Measurements from ENCODE around the gene MFAP2.
"Not testable (repeated sequence)": the region's sequence is repeated elsewhere in the genome, so short reads cannot be mapped to it uniquely, and the experiment has no call there.

The MFAP2 gene

DNA sequence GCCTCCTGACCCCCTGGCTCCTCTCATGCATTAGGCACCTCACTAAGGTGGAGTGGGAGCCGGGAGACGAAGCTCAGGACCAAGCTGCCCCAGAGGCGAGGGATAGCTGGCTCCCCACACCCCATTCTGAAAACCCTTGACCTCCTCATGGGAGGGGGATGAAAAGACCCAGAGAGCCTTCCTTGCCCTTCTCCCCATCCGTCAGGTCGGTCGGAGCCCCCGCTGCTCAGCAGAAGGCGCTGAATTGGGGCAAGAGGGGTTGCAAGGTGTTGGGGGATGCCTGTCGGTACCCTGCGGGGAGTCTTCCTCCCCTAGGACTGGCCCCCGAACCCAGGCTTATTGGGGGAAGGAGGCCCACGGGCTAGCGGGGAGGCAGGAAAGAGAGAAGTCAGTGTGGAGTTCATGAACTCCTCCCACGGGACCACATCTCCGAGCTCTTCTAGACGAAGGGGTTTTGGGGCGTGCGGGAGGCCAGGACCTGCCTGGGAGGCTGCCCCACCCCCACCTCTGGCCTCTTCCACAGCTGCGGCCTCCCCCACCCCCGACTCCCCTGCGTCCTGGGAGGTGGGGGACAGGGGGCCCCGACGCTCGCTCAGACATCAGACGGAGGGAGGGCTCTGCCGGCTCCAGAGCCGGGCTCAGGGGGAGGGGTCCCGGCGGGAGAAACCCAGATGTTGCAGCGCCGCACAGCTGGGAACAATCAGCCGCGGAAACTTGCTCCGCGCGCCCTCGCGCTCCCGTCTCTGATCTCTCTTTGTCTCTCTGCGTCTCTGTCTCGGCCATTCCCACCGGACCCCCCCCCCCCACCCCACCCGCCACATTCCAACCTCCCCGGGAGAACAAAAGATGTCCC, 719 bp downstream of the MFAP2 start:
- DNase-seq (ENCODE audit: low read depth): no peak

DNA sequence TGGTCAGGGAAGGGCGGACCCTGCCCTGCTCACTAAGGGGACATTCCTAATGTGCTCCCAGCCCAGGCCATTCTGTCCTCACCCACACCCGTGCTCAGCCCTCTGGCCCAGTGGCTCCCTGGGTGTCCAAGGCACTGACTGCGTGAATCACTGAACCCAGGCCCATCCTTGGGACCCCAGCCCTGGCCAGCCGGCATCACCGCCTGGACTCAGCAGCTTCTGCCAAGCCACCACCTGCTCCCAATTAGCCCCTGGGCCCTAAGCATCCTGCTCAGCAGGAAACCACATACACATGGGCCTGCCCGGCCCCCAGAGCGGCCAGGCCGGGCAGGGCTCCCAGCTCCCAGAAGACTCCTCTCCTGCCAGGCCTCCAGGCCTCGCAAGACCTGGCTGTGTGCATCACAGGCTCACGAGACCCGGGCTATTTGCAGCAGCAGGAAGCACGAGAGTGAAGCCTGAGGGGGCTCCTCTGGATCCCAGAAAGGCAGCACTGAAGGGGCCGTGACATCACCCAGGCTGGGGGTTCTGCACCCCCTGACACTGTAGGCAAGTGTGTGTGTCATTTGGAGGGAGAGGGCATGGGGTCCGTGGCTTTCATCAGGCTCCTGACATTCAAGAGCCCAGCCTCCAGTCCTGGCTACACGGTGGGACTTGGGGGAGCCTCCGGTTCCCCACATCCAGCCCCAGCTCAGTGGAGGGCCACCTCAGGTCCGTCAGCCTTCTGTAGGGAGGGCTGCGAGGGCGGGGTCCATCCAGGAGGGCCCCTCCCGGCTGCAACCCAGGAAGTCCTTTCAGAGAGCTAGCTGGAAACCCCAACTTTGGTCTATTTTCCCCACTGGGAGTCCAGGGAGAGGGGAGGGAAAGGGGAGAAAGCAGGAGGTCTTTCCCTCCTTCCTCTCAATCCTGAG, 1.6 kb downstream of the MFAP2 start:
- peak; percentile 55 for DNase-seq (ENCODE audit: low read depth)

GRCh38 chr1:16978139-16978538, 2.3 kb downstream of the MFAP2 start:
- no peak for DNase-seq (ENCODE audit: low read depth)

DNA sequence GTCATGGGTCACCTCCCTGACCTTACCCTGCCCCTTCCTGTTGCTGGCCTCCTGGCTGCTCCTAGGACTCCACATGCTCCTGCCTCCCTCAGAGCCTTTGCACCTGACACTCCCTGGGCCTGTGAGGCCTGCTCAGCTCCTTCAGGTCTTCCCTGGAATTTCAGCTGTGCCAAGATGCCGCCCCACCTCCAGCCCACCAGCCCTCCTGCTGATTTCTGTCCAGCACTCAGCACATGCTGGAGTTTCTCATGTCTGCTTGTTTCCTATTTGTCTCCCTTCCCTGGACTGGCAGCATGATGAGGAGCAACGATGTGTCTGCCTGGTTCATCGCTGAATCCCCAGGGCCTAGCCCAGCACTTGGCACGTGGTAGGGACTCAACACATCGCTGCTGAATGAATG, 3.0 kb downstream of the MFAP2 start:
- no peak for DNase-seq (ENCODE audit: low read depth)

GRCh38 chr1:16976966-16977365, 3.5 kb downstream of the MFAP2 start:
- DNase-seq (ENCODE audit: low read depth): no peak

DNA sequence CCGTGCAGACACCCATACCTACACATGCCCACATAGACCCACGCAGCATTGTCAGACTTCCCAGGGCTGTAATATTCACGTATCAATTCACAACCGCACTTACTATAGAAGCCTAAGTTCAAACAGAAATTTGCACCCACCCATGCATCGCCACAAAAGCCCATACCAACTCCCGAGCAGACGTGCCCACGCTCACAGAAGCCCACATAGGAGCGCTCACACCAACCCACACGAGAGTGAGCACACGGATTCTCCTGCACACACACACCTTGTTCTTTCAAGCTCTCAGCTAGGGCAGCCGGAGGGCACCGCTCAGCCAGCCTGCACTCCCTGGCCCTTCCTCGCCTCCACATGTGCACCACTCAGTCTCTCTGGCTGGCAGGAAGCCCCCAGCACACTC, 4.6 kb downstream of the MFAP2 start:
- no peak for DNase-seq (ENCODE audit: low read depth)

DNA sequence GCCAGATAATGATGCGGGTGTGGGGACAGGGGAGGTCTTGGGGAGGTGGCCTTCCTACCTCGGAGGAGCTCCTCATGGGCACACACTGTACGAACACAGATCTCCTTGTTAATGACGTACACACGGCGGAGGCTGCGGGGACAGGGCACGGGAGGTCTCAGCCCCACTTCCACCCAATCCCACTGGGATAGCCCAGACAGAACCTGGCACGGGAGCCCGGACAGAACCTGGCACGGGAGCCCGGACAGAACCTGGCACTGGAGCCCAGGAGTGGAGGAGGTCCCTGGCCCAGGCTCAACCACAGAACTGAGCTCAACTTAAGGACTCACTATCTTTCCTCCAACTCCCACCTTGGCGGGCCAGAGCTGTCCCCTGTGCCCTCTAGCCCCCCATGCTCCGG, 5.2 kb downstream of the MFAP2 start:
- DNase-seq (ENCODE audit: low read depth): no peak

- no peak for DNase-seq (ENCODE audit: low read depth)
Measured at GRCh38 chr1:16973215-16973614, 7.2 kb downstream of the MFAP2 start.

- DNase-seq (ENCODE audit: low read depth): no peak
Measured at GRCh38 chr1:16972189-16972895, 8.1 kb downstream of the MFAP2 start.

DNA sequence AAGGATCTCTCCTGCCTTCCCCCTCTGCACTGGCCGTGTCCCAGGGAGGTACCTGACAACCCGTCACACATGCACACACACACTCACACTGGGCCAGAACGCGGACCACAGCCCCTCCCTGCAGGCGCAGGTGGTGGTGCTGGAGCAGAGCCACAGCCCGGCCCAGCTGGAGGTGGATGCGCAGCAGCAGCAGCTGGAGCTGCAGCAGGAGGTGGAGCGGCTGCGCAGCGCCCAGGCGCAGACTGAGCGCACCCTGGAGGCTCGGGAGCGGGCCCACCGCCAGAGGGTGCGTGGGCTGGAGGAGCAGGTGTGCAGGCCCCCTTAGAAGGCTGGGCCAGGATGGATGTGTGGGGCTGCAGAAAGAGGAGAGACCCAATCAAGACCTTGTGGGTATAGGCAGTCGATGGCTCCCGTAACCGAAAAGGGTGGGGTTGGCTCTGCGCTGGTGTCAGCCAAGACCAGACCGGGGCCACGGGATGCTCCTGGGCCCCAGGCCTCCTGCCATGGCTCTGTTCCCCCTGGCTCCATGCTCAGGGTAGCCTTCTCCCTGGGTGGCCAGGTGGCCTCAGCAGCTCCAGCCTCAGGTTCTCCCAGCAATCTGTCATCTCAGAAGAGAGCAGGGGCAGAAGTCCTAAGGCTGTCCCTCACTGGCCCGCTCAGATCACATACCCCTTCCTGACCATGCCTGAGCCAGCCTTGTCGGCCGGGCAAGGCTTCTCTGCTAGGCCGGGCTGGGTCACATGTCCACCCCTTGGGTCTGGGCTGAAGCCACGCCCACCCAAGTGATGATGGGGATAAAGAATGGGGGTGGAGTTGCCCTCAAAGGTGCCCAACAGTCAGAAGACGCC, 8.9 kb downstream of the MFAP2 start:
- no peak for DNase-seq (ENCODE audit: low read depth)

DNA sequence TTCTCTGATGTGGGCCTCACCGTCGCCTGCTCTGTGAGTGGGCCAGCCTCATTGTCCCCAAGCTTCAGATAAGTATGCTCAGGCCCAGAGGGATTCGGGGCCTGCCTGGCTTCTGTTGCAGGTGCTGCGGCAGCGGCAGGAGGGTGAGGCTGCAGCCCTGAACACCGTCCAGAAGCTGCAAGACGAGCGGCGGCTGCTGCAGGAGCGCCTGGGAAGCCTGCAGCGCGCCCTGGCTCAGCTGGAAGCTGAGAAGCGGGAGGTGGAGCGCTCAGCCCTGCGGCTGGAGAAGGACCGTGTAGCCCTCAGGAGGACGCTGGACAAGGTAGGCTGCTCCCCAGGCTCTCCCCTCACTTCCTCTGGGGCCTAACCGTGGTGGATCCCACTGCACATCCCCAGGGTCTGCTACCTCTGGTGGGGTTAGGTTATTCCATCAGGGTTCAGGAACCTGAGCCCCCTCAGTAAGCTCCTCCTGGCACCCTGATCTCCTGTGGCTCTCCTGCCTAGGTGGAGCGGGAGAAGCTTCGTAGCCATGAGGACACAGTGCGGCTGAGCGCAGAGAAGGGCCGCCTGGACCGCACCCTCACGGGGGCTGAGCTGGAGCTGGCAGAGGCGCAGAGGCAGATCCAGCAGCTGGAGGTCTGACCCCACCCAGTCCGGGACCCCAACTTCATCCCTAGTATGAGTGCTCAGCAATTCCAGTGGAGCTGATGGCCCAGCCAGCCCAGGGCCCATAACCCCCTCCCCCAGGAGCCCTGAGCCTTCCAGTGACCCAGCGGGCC, 10.1 kb downstream of the MFAP2 start:
- no peak for DNase-seq (ENCODE audit: low read depth)

DNA sequence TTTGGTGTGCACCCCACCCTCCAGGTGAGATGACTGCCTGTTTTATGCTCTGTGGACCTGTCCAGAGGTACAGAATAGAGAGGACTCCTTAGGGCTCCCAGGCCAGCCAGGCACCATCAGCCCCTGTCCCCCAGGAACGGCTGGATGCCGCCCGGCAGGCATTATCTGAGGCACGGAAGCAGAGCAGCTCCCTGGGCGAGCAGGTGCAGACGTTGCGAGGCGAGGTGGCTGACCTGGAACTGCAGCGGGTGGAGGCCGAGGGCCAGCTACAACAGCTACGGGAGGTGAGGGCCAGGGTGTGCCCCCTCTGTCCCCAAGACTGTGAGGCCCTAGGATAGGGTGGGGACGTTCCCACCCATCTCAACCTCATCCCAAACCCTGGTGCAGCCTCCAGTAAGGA, 10.8 kb downstream of the MFAP2 start:
- DNase-seq (ENCODE audit: low read depth): no peak

DNA sequence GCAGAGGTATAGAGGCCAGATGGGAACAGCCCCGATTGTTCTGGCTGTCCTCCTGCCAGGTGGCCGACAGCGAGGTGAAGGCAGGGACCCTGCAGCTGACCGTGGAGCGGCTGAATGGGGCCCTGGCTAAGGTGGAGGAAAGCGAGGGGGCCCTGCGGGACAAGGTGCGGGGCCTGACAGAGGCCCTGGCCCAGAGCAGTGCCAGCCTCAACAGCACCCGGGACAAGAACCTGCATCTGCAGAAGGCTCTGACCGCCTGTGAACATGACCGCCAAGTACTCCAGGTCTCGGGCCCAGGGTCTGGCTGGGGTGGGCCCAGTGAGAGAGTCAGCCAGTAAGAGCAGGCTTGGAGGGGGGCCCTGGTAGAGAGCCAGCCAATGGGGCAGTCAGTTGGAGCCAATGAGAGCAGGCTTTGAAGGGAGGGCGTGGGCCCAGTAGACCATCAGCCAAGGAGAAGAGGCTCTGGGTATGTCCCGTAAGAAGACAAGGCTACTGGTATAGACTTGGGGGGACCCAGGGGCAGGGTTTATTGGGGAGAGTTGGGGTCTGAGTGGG, 11.3 kb downstream of the MFAP2 start:
- DNase-seq (ENCODE audit: low read depth): no peak

- no peak for DNase-seq (ENCODE audit: low read depth)
Measured at GRCh38 chr1:16968372-16968771, 12.0 kb downstream of the MFAP2 start.

GRCh38 chr1:16967962-16968361, 12.5 kb downstream of the MFAP2 start:
- DNase-seq (ENCODE audit: low read depth): no peak

- DNase-seq (ENCODE audit: low read depth): no peak
Measured at GRCh38 chr1:16967095-16967575, 13.3 kb downstream of the MFAP2 start.

DNA sequence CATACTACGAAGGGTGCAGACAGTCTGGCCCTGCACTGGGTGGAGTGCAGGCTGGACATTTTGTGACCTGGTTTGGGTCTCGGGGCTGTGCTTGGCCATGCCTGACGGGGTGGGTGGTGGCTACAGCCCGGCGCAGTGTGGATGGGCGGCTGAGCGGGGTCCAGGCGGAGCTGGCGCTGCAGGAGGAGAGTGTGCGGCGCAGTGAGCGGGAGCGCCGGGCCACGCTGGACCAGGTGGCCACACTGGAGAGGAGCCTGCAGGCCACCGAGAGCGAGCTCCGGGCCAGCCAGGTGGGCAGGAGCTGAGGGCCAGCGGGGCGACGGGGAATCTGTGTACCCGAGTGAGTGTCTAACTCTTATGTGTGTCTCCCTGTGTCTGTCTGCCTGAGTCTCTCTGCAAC, 14.1 kb downstream of the MFAP2 start:
- no peak for DNase-seq (ENCODE audit: low read depth)

DNA sequence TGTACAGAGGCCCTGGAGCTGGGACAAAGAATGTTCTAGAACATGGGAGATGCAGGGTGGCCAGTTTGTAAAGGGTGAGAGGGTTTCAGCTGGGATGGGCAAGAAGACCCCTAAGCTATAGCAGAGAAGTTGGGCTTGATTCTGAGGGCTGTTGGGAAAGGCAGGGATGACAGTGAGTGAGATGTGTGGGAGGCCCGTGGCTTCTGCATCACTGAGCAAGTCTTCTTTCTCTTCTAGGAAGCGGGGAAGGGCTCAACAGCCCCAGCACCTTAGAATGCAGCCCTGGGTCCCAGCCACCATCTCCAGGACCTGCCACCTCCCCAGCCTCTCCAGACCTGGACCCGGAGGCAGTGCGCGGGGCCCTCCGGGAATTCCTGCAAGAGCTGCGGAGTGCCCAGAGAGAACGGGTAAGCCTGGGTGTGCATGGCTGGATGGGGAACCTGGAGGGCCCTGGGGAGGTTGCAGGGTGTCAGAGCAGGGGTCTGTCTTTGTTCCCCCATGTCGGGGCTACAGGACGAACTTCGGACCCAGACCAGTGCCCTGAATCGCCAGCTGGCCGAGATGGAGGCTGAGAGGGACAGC, 14.8 kb downstream of the MFAP2 start:
- no peak for DNase-seq (ENCODE audit: low read depth)

- not testable (repeated sequence) for DNase-seq (ENCODE audit: low read depth)
Measured at GRCh38 chr1:16964169-16964568, 16.3 kb downstream of the MFAP2 start.

Measured in HS-5 (cell line).